Esophagus mucosa (tissue), 1 donor: ENCODE results near the gene OR7G3. TPM values are rescaled to one million over a fixed set of nuclear protein-coding genes. Genes with fewer than 3 reads are reported as not detected.

ENCODE experiments used
- ATAC-seq: fragments of 200-7000 bp; cut with Tn5 transposase; one replicate; pipeline ENCODE4 v1.9.1; 2020
- total RNA-seq: library from RNA; stranded (reverse); gene quantifications from one replicate; pipeline ENCODE4 v1.2.4, GENCODE V29; 2023
- donor health status: DM: yes; HTN: yes; CAD: no.

OR7G3 gene
- total RNA-seq, 1 donor from 2014 or later: not detected

DNA sequence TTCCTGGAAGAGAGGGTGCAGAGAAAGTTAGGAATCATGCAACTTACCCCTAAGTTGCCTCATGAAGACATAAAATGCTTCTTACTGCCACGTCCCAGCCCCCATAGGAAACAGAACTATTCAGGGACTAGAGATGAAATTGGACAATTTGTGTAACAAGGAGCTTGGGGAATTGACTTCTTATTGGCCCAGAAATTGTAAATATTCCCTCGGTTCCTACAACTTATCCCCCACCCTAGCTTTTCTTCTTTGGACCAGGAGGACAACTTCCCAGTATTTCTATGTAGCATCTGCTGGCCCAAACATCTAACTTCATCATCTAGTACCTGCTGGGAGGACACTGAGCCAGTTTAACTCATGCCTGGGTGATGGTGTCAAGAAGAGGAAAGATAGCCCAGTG is 40.0 kb downstream of the OR7G3 start, which contains the start of gene OR1M1:
Gene OR1M1 (plus strand): TSS at position 301 of the 400 bp plus-strand sequence. CDS start 6,184 bp downstream, outside the sequence.
- ATAC-seq: no peak

DNA sequence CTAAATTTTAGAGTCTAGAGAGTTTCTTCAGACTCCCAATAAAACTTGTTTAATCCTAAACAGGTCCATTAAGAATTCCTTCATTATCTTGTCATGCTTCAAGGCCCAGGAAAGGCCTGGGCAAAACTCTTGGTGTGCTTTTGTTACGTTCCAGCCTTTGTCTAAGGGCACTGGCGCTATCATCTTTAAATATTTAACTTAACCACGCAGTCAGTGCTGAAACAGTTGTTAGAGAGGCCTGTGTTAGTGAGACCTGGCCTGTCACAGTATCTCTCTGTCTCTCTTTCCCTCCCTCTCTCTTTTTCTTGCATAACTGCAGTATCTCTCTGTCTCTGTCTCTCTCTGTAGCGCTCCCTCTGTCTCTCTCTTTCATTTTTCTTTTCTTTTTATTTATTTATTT is 48.1 kb downstream of the OR7G3 start:
- ATAC-seq: no peak

DNA sequence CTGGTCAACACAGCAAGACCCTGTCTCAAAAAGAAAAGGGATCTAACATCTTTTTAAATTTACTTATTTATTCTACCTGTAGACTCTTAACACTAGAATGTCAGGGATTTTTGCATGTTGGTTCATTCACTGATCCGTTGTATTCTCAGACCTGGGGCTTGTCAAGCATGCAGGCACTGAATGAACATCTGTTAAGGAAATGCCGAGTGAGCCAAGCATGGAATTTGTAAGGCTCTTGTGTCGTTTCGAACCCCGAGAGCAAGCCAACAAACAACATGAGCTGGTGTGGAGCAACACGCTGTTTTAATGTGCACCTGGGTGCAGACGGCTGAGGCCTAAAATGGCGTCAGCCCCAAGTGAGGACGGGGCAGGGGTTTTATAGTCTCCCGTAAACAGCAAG is 49.8 kb downstream of the OR7G3 start:
- ATAC-seq: no peak

Other genes starting within 250 kb of the OR7G3 start
- 0.56 TPM for gene MUC16, start 116.5 kb downstream of the OR7G3 start, total RNA-seq
- gene OR1M1, start 39.9 kb downstream of the OR7G3 start, total RNA-seq: not detected
- not detected for gene OR7G2, start 19.5 kb downstream of the OR7G3 start, total RNA-seq
- not detected for gene OR7G1, start 11.2 kb downstream of the OR7G3 start, total RNA-seq
- gene ZNF317, start 13.4 kb upstream of the OR7G3 start, total RNA-seq: 15.1 TPM
- not detected for gene OR7D2, start 52.0 kb upstream of the OR7G3 start, total RNA-seq
- not detected for gene OR7D4, start 92.6 kb upstream of the OR7G3 start, total RNA-seq
- not detected for gene OR7E24, start 124.0 kb upstream of the OR7G3 start, total RNA-seq
- gene ZNF699, start 182.9 kb upstream of the OR7G3 start, total RNA-seq: 3.5 TPM
- gene ZNF559, start 197.2 kb upstream of the OR7G3 start, total RNA-seq: 2.9 TPM
- gene ZNF177, start 236.1 kb upstream of the OR7G3 start, total RNA-seq: 0.20 TPM